ENCODE measurements around the gene INTU. TPM values are rescaled to one million over a fixed set of nuclear protein-coding genes. Genes with fewer than 3 reads are reported as not detected.

The INTU gene
- total RNA-seq, 1 donor from 2014 or later, result 4.6 TPM

GRCh38 chr4:127741247-127741646, 108.5 kb downstream of the INTU start:
- no peak for DNase-seq (ENCODE audit: low spot score)

- no peak for DNase-seq (ENCODE audit: low spot score)
These were observed 115.1 kb downstream of the INTU start for GRCh38 chr4:127747883-127748282.

GRCh38 chr4:127748957-127749356, 116.2 kb downstream of the INTU start:
- DNase-seq (ENCODE audit: low spot score), result no peak

- DNase-seq (ENCODE audit: low spot score), result no peak
These were observed 124.1 kb downstream of the INTU start for GRCh38 chr4:127756906-127757305.

GRCh38 chr4:127759228-127759820, 126.6 kb downstream of the INTU start:
- no peak for DNase-seq (ENCODE audit: low spot score)

- no peak for DNase-seq (ENCODE audit: low spot score)
These were observed 127.1 kb downstream of the INTU start for GRCh38 chr4:127759893-127760292.

GRCh38 chr4:127771535-127772275, 138.9 kb downstream of the INTU start:
- DNase-seq (ENCODE audit: low spot score), result no peak

GRCh38 chr4:127772769-127773671, 140.3 kb downstream of the INTU start:
- DNase-seq (ENCODE audit: low spot score), result no peak

- no peak for DNase-seq (ENCODE audit: low spot score)
These were observed 143.1 kb downstream of the INTU start for GRCh38 chr4:127775843-127776242.

Other genes starting within 250 kb of the INTU start
- not detected for gene SLC25A31, start 97.4 kb downstream of the INTU start, total RNA-seq
- 3.2 TPM for gene HSPA4L, start 149.4 kb downstream of the INTU start, total RNA-seq
- gene PLK4, start 247.9 kb downstream of the INTU start, total RNA-seq, result 0.61 TPM

Data from mesenteric fat pad (tissue), 1 donor.